ENCODE results near the gene CAT.

GRCh38 chr11:34464591-34465051 lies 25.9 kb downstream of the CAT start:
- TF ChIP-seq, protein P1, sequence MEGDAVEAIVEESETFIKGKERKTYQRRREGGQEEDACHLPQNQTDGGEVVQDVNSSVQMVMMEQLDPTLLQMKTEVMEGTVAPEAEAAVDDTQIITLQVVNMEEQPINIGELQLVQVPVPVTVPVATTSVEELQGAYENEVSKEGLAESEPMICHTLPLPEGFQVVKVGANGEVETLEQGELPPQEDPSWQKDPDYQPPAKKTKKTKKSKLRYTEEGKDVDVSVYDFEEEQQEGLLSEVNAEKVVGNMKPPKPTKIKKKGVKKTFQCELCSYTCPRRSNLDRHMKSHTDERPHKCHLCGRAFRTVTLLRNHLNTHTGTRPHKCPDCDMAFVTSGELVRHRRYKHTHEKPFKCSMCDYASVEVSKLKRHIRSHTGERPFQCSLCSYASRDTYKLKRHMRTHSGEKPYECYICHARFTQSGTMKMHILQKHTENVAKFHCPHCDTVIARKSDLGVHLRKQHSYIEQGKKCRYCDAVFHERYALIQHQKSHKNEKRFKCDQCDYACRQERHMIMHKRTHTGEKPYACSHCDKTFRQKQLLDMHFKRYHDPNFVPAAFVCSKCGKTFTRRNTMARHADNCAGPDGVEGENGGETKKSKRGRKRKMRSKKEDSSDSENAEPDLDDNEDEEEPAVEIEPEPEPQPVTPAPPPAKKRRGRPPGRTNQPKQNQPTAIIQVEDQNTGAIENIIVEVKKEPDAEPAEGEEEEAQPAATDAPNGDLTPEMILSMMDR (conservative IDR thresholded peaks at IDR 0.05; ENCODE audit: low read length): no peak
- TF ChIP-seq EZH2phosphoT487 (IDR thresholded peaks at IDR 0.05; ENCODE audit: borderline replicate concordance): no peak
